Measurements from ENCODE around the gene LIMK2.

GRCh38 chr22:31248965-31249958 is 37.2 kb downstream of the LIMK2 start:
- TF ChIP-seq TAF1 (conservative IDR thresholded peaks at IDR 0.05) (no peak), CTCF (IDR thresholded peaks at IDR 0.05; ENCODE audit: low read depth, low read length, missing input control) (no peak), SP1 (IDR thresholded peaks at IDR 0.05) (no peak)
- TF ChIP-seq, protein P1, sequence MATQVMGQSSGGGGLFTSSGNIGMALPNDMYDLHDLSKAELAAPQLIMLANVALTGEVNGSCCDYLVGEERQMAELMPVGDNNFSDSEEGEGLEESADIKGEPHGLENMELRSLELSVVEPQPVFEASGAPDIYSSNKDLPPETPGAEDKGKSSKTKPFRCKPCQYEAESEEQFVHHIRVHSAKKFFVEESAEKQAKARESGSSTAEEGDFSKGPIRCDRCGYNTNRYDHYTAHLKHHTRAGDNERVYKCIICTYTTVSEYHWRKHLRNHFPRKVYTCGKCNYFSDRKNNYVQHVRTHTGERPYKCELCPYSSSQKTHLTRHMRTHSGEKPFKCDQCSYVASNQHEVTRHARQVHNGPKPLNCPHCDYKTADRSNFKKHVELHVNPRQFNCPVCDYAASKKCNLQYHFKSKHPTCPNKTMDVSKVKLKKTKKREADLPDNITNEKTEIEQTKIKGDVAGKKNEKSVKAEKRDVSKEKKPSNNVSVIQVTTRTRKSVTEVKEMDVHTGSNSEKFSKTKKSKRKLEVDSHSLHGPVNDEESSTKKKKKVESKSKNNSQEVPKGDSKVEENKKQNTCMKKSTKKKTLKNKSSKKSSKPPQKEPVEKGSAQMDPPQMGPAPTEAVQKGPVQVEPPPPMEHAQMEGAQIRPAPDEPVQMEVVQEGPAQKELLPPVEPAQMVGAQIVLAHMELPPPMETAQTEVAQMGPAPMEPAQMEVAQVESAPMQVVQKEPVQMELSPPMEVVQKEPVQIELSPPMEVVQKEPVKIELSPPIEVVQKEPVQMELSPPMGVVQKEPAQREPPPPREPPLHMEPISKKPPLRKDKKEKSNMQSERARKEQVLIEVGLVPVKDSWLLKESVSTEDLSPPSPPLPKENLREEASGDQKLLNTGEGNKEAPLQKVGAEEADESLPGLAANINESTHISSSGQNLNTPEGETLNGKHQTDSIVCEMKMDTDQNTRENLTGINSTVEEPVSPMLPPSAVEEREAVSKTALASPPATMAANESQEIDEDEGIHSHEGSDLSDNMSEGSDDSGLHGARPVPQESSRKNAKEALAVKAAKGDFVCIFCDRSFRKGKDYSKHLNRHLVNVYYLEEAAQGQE (IDR thresholded peaks at IDR 0.05): no peak
- TF ChIP-seq, protein P2, sequence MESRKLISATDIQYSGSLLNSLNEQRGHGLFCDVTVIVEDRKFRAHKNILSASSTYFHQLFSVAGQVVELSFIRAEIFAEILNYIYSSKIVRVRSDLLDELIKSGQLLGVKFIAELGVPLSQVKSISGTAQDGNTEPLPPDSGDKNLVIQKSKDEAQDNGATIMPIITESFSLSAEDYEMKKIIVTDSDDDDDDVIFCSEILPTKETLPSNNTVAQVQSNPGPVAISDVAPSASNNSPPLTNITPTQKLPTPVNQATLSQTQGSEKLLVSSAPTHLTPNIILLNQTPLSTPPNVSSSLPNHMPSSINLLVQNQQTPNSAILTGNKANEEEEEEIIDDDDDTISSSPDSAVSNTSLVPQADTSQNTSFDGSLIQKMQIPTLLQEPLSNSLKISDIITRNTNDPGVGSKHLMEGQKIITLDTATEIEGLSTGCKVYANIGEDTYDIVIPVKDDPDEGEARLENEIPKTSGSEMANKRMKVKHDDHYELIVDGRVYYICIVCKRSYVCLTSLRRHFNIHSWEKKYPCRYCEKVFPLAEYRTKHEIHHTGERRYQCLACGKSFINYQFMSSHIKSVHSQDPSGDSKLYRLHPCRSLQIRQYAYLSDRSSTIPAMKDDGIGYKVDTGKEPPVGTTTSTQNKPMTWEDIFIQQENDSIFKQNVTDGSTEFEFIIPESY (IDR thresholded peaks at IDR 0.05): no peak
- TF ChIP-seq, protein P3, sequence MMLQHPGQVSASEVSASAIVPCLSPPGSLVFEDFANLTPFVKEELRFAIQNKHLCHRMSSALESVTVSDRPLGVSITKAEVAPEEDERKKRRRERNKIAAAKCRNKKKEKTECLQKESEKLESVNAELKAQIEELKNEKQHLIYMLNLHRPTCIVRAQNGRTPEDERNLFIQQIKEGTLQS (IDR thresholded peaks at IDR 0.05): no peak

All from liver (tissue), 3 donors.